H1 (cell line): ENCODE data around the gene JPH2. TPM values are rescaled to one million over a fixed set of nuclear protein-coding genes. Genes with fewer than 3 reads are reported as not detected.
A peak's percentile ranks its signal among the peaks of the same experiment; 100 is the strongest.

Source experiments
- CTCF ChIA-PET: fragments of 300-600 bp; sonication (Branson Sonifier 250); formaldehyde crosslinking; loops from one replicate; lab custom pipeline; 2021; ENCODE audit not compliant: partially characterized antibody; lab: Charles Lee
- POLR2A ChIA-PET: fragments of 300-600 bp; sonication (Branson Sonifier 250); formaldehyde crosslinking; loops from one replicate; lab custom pipeline; 2021; ENCODE audit warnings: inconsistent platforms; ENCODE audit not compliant: partially characterized antibody; lab: Charles Lee
- DNase-seq, 2 experiments: peaks; one replicate each; pipeline versions ENCODE4 v3.0.0 to v3.0.0-alpha.2; 2010 to 2022; ENCODE audit warnings: low spot score in 2 of 2, low read depth in 1 of 2, mixed read lengths in 1 of 2
- FAIRE-seq: peaks from 2 replicates; lab custom pipeline; 2011; peaks lifted over from hg19 to GRCh38; lab: Jason Lieb, UNC
- H2AFZ ChIP-seq: 2 replicates; pipeline ENCODE4 v1.8.1; 2012; ENCODE audit warnings: low read length, inconsistent platforms
- H2AK5ac ChIP-seq: 2 replicates; pipeline ENCODE4 v1.6.1; 2013; ENCODE audit warnings: low read depth, low read length
- H2BK120ac ChIP-seq: replicated peaks from 2 replicates; pipeline ENCODE3; 2013; ENCODE audit warnings: low read depth, low read length, inconsistent platforms
- H2BK12ac ChIP-seq: 2 replicates; pipeline ENCODE4 v1.6.1; 2013; ENCODE audit warnings: low read depth, low read length
- H2BK15ac ChIP-seq: 2 replicates; pipeline ENCODE4 v1.6.1; 2013; ENCODE audit warnings: low read length
- H2BK20ac ChIP-seq: 2 replicates; pipeline ENCODE4 v1.6.1; 2013; ENCODE audit warnings: low read length
- H2BK5ac ChIP-seq: 2 replicates; pipeline ENCODE4 v1.6.1; 2013; ENCODE audit warnings: low read depth, low read length
- H3K14ac ChIP-seq: 2 replicates; pipeline ENCODE4 v1.6.1; 2013; ENCODE audit warnings: inconsistent platforms; ENCODE audit not compliant: insufficient read length
- H3K18ac ChIP-seq: 2 replicates; pipeline ENCODE4 v1.6.1; 2013; ENCODE audit warnings: low read length; ENCODE audit errors: extremely low read depth
- H3K23ac ChIP-seq: 2 replicates; pipeline ENCODE4 v1.6.1; 2013; ENCODE audit warnings: inconsistent platforms; ENCODE audit not compliant: insufficient read length
- H3K23me2 ChIP-seq: 2 replicates; pipeline ENCODE4 v1.6.1; 2013; ENCODE audit warnings: low read depth, low read length
- H3K27ac ChIP-seq: 2 replicates; pipeline ENCODE4 v1.6.1; 2011; ENCODE audit warnings: low read depth, low read length, inconsistent platforms
- H3K27me3 ChIP-seq, 4 experiments: replicated peaks in 1 of 4; 1 replicate in 1 of 4; 2 replicates in 3 of 4; pipeline versions ENCODE4 v1.6.1 to v1.8.1; 2011 to 2013; ENCODE audit warnings: low read length in 3 of 4, mild to moderate bottlenecking in 3 of 4, inconsistent platforms in 2 of 4, mixed read lengths in 2 of 4, moderate library complexity in 1 of 4; ENCODE audit not compliant: control insufficient read depth in 3 of 4, insufficient read depth in 3 of 4; ENCODE audit errors: extremely low read depth in 1 of 4
- H3K36me3 ChIP-seq, 4 experiments: 2 replicates each; pipeline versions ENCODE4 v1.6.1 to v1.8.1; 2011 to 2013; ENCODE audit warnings: mild to moderate bottlenecking in 4 of 4, low read length in 3 of 4, moderate library complexity in 2 of 4, control low read depth in 1 of 4, inconsistent platforms in 1 of 4; ENCODE audit not compliant: insufficient read depth in 4 of 4, control insufficient read depth in 2 of 4
- H3K4ac ChIP-seq: replicated peaks from 2 replicates; pipeline ENCODE3; 2013; ENCODE audit warnings: low read length, low read depth, mixed read lengths, inconsistent platforms; ENCODE audit not compliant: insufficient read length
- H3K4me1 ChIP-seq, 4 experiments: replicated peaks in 1 of 4; 1 replicate in 1 of 4; 2 replicates in 3 of 4; pipeline versions ENCODE4 v1.6.1 to v1.8.1; 2011 to 2013; ENCODE audit warnings: low read length in 3 of 4, inconsistent platforms in 2 of 4, mixed read lengths in 1 of 4; ENCODE audit not compliant: insufficient read depth in 4 of 4, control insufficient read depth in 3 of 4
- H3K4me2 ChIP-seq, 2 experiments: 2 replicates each; pipeline versions ENCODE4 v1.6.1 to v1.8.1; 2011 to 2013; ENCODE audit warnings: low read depth in 2 of 2, low read length in 2 of 2, control low read depth in 1 of 2, inconsistent platforms in 1 of 2, mild to moderate bottlenecking in 1 of 2; ENCODE audit not compliant: insufficient read depth in 1 of 2
- H3K4me3 ChIP-seq, 4 experiments: fragments of 200-600, 300-600 bp in 1 of 4; sonication (generic), shearing (Covaris generic), sonication (Bioruptor Twin) in 1 of 4; 2 replicates each; pipeline versions ENCODE4 v1.5.1 to v1.8.1; 2011 to 2016; ENCODE audit warnings: low read length in 4 of 4, low read depth in 3 of 4, control low read depth in 2 of 4, inconsistent platforms in 2 of 4, mild to moderate bottlenecking in 2 of 4, mixed read lengths in 1 of 4, moderate library complexity in 1 of 4; ENCODE audit not compliant: insufficient read depth in 2 of 4; ENCODE audit errors: extremely low read depth in 1 of 4
- H3K56ac ChIP-seq: replicated peaks from 2 replicates; pipeline ENCODE3; 2013; ENCODE audit warnings: low read depth, mild to moderate bottlenecking, mixed read lengths, low read length, inconsistent platforms; ENCODE audit not compliant: insufficient read length
- H3K79me1 ChIP-seq: 2 replicates; pipeline ENCODE4 v1.6.1; 2013; ENCODE audit warnings: low read depth, low read length, control low read depth
- H3K79me2 ChIP-seq, 2 experiments: 2 replicates each; pipeline versions ENCODE4 v1.6.1 to v1.8.1; 2012 to 2013; ENCODE audit warnings: low read length in 2 of 2, mild to moderate bottlenecking in 2 of 2, inconsistent platforms in 1 of 2; ENCODE audit not compliant: insufficient read depth in 2 of 2, control insufficient read depth in 1 of 2
- H3K9ac ChIP-seq, 4 experiments: replicated peaks in 1 of 4; 1 replicate in 1 of 4; 2 replicates in 3 of 4; pipeline versions ENCODE4 v1.6.1 to v1.8.1; 2011 to 2013; ENCODE audit warnings: low read depth in 3 of 4, low read length in 3 of 4, control low read depth in 2 of 4, mild to moderate bottlenecking in 2 of 4, moderate library complexity in 2 of 4, inconsistent platforms in 1 of 4; ENCODE audit errors: extremely low read depth in 1 of 4
- H3K9me3 ChIP-seq, 2 experiments: 2 replicates each; pipeline versions ENCODE4 v1.6.1 to v1.8.1; 2012 to 2013; ENCODE audit warnings: mild to moderate bottlenecking in 2 of 2, moderate library complexity in 2 of 2, control low read depth in 1 of 2, inconsistent platforms in 1 of 2, low read depth in 1 of 2, low read length in 1 of 2, mixed read lengths in 1 of 2; ENCODE audit not compliant: insufficient read depth in 2 of 2
- H4K20me1 ChIP-seq, 2 experiments: replicated peaks in 1 of 2; 2 replicates each; pipeline versions ENCODE3 to v1.8.1; 2011 to 2013; ENCODE audit warnings: inconsistent platforms in 2 of 2, low read length in 2 of 2, mild to moderate bottlenecking in 1 of 2; ENCODE audit not compliant: insufficient read depth in 2 of 2, control insufficient read depth in 1 of 2
- H4K5ac ChIP-seq: 2 replicates; pipeline ENCODE4 v1.6.1; 2013; ENCODE audit warnings: low read length, low read depth, mixed read lengths, inconsistent platforms; ENCODE audit not compliant: insufficient read length
- H4K8ac ChIP-seq: 2 replicates; pipeline ENCODE4 v1.8.0; 2013; ENCODE audit warnings: mild to moderate bottlenecking, moderate library complexity, low read length, inconsistent platforms; ENCODE audit not compliant: insufficient read depth; ENCODE audit errors: extremely low read depth
- H4K91ac ChIP-seq: replicated peaks from 2 replicates; pipeline ENCODE3; 2013; ENCODE audit warnings: low read length, mixed read lengths, inconsistent platforms; ENCODE audit not compliant: insufficient read length
- JUND ChIP-seq: IDR thresholded peaks from 2 replicates; pipeline ENCODE4 v1.6.1; 2011; ENCODE audit warnings: mild to moderate bottlenecking, improper control_type of control experiment, low read length
- KDM4A ChIP-seq: IDR thresholded peaks from one replicate; pipeline ENCODE4 v1.7.1; 2012; ENCODE audit warnings: low read depth, mild to moderate bottlenecking, moderate library complexity, low read length, inconsistent platforms; ENCODE audit not compliant: severe bottlenecking
- KDM5A ChIP-seq: fragments of 200-600 bp; IDR thresholded peaks from 2 replicates; pipeline ENCODE4 v1.7.1; 2012; ENCODE audit warnings: mild to moderate bottlenecking, low read length, inconsistent platforms, mixed read lengths
- PHF8 ChIP-seq: fragments of 200-600 bp; sonication (generic); conservative IDR thresholded peaks from 2 replicates; pipeline ENCODE4 v1.7.1; 2012; ENCODE audit warnings: low read depth, mild to moderate bottlenecking, inconsistent platforms, low read length, moderate library complexity
- POLR2AphosphoS5 ChIP-seq: IDR thresholded peaks from 2 replicates; pipeline ENCODE4 v1.6.1; 2011; ENCODE audit warnings: low read depth, low read length
- RFX5 ChIP-seq: IDR thresholded peaks from 2 replicates; pipeline ENCODE4 v1.6.1; 2011; ENCODE audit warnings: low read depth, low read length, improper control_type of control experiment, borderline replicate concordance
- SIX5 ChIP-seq: IDR thresholded peaks from 2 replicates; pipeline ENCODE4 v1.6.1; 2011; ENCODE audit warnings: mild to moderate bottlenecking, low read depth, low read length
- SP1 ChIP-seq: IDR thresholded peaks from 2 replicates; pipeline ENCODE4 v1.6.1; 2011; ENCODE audit warnings: low read depth, low read length
- SP4 ChIP-seq: IDR thresholded peaks from 2 replicates; pipeline ENCODE4 v1.6.1; 2012; ENCODE audit warnings: low read length, inconsistent platforms
- SUZ12 ChIP-seq: fragments of 200-600 bp; sonication (generic); IDR thresholded peaks from 2 replicates; pipeline ENCODE4 v1.6.1; 2012; ENCODE audit warnings: mild to moderate bottlenecking, inconsistent platforms, low read length, moderate library complexity, mixed read lengths
- USF2 ChIP-seq: IDR thresholded peaks from 2 replicates; pipeline ENCODE4 v1.6.1; 2011; ENCODE audit warnings: low read length, improper control_type of control experiment
- WGBS, 2 experiments: shearing (Covaris generic) in 1 of 2; methylation state at CpG; one replicate each; pipeline versions ENCODE4 v1.1.6 to v1.1.7; 2013 to 2015; ENCODE audit warnings: low lambda C conversion rate in 2 of 2, mixed read lengths in 2 of 2, inconsistent platforms in 1 of 2, low coverage in 1 of 2, missing lambda C conversion rate in 1 of 2; ENCODE audit not compliant: insufficient replicate concordance in 2 of 2, insufficient coverage in 1 of 2, insufficient read length in 1 of 2; ENCODE audit errors: extremely low coverage in 1 of 2, missing lambda C conversion rate in 1 of 2; 5-methylcytosine and 5-hydroxymethylcytosine counted together
- polyA plus RNA-seq, 7 experiments: library from polyadenylated mRNA; depleted of rRNA in 3 of 7; stranded (reverse) in 5 of 7; unstranded in 2 of 7; fragments of >200 nt in 5 of 7; fragments of 200-250 nt in 2 of 7; gene quantifications; 1 replicate in 5 of 7; 2 replicates in 1 of 7; 4 replicates in 1 of 7; pipeline versions ENCODE4 v1.2.1 to v1.2.3, GENCODE V29; 2011 to 2013; ENCODE audit warnings: missing spikeins in 2 of 7, mixed read lengths in 2 of 7
- total RNA-seq: library from RNA; stranded (reverse); fragmentation: NEBNext Ultra II Directional; extraction: Animal tissue kit (Norgen Biotek cat#: 25700); gene quantifications from 2 replicates; pipeline ENCODE4 v1.2.1, GENCODE V29; 2021

Gene JPH2
- total and polyA plus RNA-seq, 2 of the 8 experiments (the other 6 are each of a cell fraction or from before 2014, with no cell fraction given), result 0.59 to 1.3 TPM

GRCh38 chr20:44211177-44212039 lies 24.4 kb upstream of the JPH2 start:
- no peak overlapping the region; the same call in 1 of the 2 replicates for H2BK12ac ChIP-seq
- no peak overlapping the region; the same call in 1 of the 2 replicates for H3K18ac ChIP-seq
- TF ChIP-seq SP4 (no peak), SUZ12 (no peak), JUND (no peak), POLR2AphosphoS5 (peak; percentile 62; the same call in 1 of the 2 replicates), PHF8 (peak; percentile 22), RFX5 (no peak), SP1 (no peak), SIX5 (no peak), USF2 (no peak), KDM4A (no peak), KDM5A (no peak)

More at GRCh38 chr20:44211177-44212039, 24.4 kb upstream of the JPH2 start:
- POLR2A ChIA-PET, result interaction anchor here (0.6 to 1.2 kb wide), 2 partner anchors 10 to 13 kb away, joined by 3 read pairs; no protein-coding TSS in a partner anchor
- H4K20me1 ChIP-seq, result peaks cover 4 to 6% of the 10 kb centered on the region in 2 experiments
- peaks cover 5% of the 10 kb centered on the region for H3K79me1 ChIP-seq
- no peak overlapping the region for H2BK120ac ChIP-seq
- DNase-seq (no peak), FAIRE-seq (no peak)
- no peaks in the 10 kb centered on the region; a peak in 1 of 8 replicates for H3K36me3 ChIP-seq
- H3K4ac ChIP-seq, result no peak overlapping the region
- H4K8ac ChIP-seq, result peak overlapping the region; percentile 93
- peak overlapping the region; percentile 88 to 95 for H3K4me2 ChIP-seq
- peaks cover 8% of the 10 kb centered on the region for H3K23me2 ChIP-seq
- H3K79me2 ChIP-seq, result peaks cover 11 to 44% of the 10 kb centered on the region in 2 experiments
- H2BK15ac ChIP-seq, result 0 out of 2 replicates have a peak overlapping the region, but pooled peaks have one; percentile 22
- H2AFZ ChIP-seq, result peak overlapping the region; percentile 1; the same call in 1 of the 2 replicates
- H3K14ac ChIP-seq, result no peak overlapping the region
- H4K91ac ChIP-seq, result no peak overlapping the region
- CTCF ChIA-PET, result interaction anchor here (0.8 to 11.2 kb wide), 8 partner anchors 9 to 178 kb away, joined by 3 to 153 read pairs (median 5); partner anchors contain the start of gene FITM2
- peak overlapping the region; percentile 87 to 99 (median 97) for H3K4me3 ChIP-seq
- H2BK20ac ChIP-seq, result no peak overlapping the region
- H2AK5ac ChIP-seq, result no peak overlapping the region
- peak overlapping the region; percentile 79 for H3K27ac ChIP-seq
- H3K23ac ChIP-seq, result no peak overlapping the region
- H4K5ac ChIP-seq, result no peak overlapping the region
- H3K9me3 ChIP-seq, result no peaks in the 10 kb centered on the region
- peaks cover 1 to 6% (median 5%) of the 10 kb centered on the region in 4 experiments for H3K4me1 ChIP-seq
- H3K9ac ChIP-seq, result peak overlapping the region; percentile 64 to 85 (median 68)
- no peaks in the 10 kb centered on the region for H3K27me3 ChIP-seq
- no peak overlapping the region for H3K56ac ChIP-seq
- peak overlapping the region; percentile 80 for H2BK5ac ChIP-seq
- WGBS, 2 experiments, result 20% methylated on average over 24 of the region's 24 CpGs; no CpG with 5 or more reads in 1 of the 2 experiments
